ENCODE results near the gene TMEM163. TPM values are rescaled to one million over a fixed set of nuclear protein-coding genes. Genes with fewer than 3 reads are reported as not detected.

Gene TMEM163
- total and polyA plus RNA-seq, 9 donors, result 0.24 to 3.6 (median 1.5) TPM

GRCh38 chr2:134431838-134432434 is 286.9 kb downstream of the TMEM163 start:
- intact Hi-C loops (cut with DNase I), result no loop called here
- no peaks in the 10 kb centered on the region for H3K4me1 ChIP-seq (ENCODE audit: insufficient read depth)
- TF ChIP-seq POLR2A (IDR thresholded peaks at IDR 0.05), result no peak
- no peak for TF ChIP-seq EP300 (IDR thresholded peaks at IDR 0.05)
- no peak for TF ChIP-seq CTCF (IDR thresholded peaks at IDR 0.05)
- DNase-seq, result no peak
- 91 to 92% (median 92%) methylated on average over 2 of the region's 2 CpGs for WGBS, 3 donors
- H3K27ac ChIP-seq, result no peak overlapping the region
- no peak overlapping the region for H3K4me3 ChIP-seq
- no peaks in the 10 kb centered on the region for H3K36me3 ChIP-seq
- no peaks in the 10 kb centered on the region for H3K9me3 ChIP-seq
- no peaks in the 10 kb centered on the region for H3K27me3 ChIP-seq

DNA sequence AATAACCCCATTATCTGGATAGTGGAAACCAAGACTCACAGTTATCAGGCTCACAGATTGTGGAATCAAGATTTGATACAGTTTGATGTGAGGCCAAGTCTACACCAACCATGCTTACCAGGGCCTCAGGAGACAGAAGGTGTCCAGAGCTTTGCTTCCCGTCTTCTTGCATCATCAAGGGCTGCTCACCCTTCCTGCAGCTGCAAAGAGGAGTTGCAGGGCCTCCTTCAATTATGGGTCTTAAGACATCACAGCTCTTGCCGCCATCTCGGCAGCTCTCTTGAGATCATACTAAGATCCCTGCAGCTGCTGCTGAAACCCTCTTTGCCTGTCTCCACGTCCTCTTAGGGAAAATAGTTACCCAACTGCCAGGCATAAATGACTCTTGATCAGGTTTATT is 288.9 kb downstream of the TMEM163 start:
- H3K4me3 ChIP-seq, result no peak overlapping the region
- H3K4me1 ChIP-seq (ENCODE audit: insufficient read depth), result no peaks in the 10 kb centered on the region
- WGBS, 3 donors, result 90 to 97% (median 93%) methylated on average over 4 of the region's 4 CpGs
- no peak for DNase-seq
- no peak overlapping the region for H3K27ac ChIP-seq
- no peak for TF ChIP-seq POLR2A (IDR thresholded peaks at IDR 0.05)
- no peak for TF ChIP-seq EP300 (IDR thresholded peaks at IDR 0.05)
- no peak for TF ChIP-seq CTCF (IDR thresholded peaks at IDR 0.05)
- no peaks in the 10 kb centered on the region for H3K27me3 ChIP-seq
- intact Hi-C loops (cut with DNase I), result no loop called here
- H3K36me3 ChIP-seq, result no peaks in the 10 kb centered on the region
- H3K9me3 ChIP-seq, result no peaks in the 10 kb centered on the region

- no peak overlapping the region for H3K4me3 ChIP-seq
- DNase-seq, result no peak
- intact Hi-C loops (cut with DNase I), result no loop called here
- no peaks in the 10 kb centered on the region for H3K4me1 ChIP-seq (ENCODE audit: insufficient read depth)
- WGBS, 3 donors, result 83 to 93% (median 87%) methylated on average over 3 of the region's 3 CpGs
- no peaks in the 10 kb centered on the region for H3K27me3 ChIP-seq
- TF ChIP-seq POLR2A (IDR thresholded peaks at IDR 0.05), result no peak
- no peak for TF ChIP-seq CTCF (IDR thresholded peaks at IDR 0.05)
- no peak for TF ChIP-seq EP300 (IDR thresholded peaks at IDR 0.05)
- H3K36me3 ChIP-seq, result no peaks in the 10 kb centered on the region
- no peaks in the 10 kb centered on the region for H3K9me3 ChIP-seq
- H3K27ac ChIP-seq, result no peak overlapping the region
Observed at GRCh38 chr2:134426721-134427120, 292.1 kb downstream of the TMEM163 start.

- DNase-seq, result no peak
- Histone ChIP-seq H3K9me3 (no peaks in the 10 kb centered on the region), H3K4me1 (ENCODE audit: insufficient read depth) (no peaks in the 10 kb centered on the region), H3K36me3 (no peaks in the 10 kb centered on the region), H3K27me3 (no peaks in the 10 kb centered on the region), H3K27ac (no peak overlapping the region), H3K4me3 (no peak overlapping the region)
- intact Hi-C loops (cut with DNase I), result no loop called here
- 89 to 97% (median 93%) methylated on average over 6 of the region's 6 CpGs for WGBS, 3 donors
- TF ChIP-seq POLR2A (IDR thresholded peaks at IDR 0.05), result no peak
Observed at GRCh38 chr2:134425724-134426496, 292.9 kb downstream of the TMEM163 start.
